NCI-H345 (cell line): ENCODE data around the gene TUNAR.
"Not testable (repeated sequence)": the region's sequence is repeated elsewhere in the genome, so short reads cannot be mapped to it uniquely, and the experiment has no call there.

Experiments
- DNase-seq: peaks from one replicate; lab custom pipeline; 2025; lab: John Stamatoyannopoulos, UW

TUNAR gene

DNA sequence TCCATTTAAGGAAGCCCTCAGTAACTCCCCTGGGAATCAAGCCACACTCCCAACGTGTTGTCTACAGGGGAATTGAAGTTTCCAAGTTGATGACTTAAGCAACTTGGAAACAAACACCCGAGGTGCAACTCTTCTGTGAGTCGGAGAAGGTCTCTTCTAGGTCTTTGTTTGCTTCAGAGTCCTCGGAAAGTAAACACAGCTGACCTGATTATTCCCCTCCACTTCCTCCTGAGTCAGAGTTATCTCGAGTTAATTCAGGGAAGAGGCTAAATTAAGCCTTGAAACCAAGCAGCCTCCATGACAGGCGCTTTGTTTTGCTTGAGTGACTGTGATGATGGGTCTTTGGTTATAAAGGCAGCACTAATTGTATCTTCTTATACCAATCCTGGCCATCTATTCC is 41.8 kb downstream of the TUNAR start:
- no peak for DNase-seq

DNA sequence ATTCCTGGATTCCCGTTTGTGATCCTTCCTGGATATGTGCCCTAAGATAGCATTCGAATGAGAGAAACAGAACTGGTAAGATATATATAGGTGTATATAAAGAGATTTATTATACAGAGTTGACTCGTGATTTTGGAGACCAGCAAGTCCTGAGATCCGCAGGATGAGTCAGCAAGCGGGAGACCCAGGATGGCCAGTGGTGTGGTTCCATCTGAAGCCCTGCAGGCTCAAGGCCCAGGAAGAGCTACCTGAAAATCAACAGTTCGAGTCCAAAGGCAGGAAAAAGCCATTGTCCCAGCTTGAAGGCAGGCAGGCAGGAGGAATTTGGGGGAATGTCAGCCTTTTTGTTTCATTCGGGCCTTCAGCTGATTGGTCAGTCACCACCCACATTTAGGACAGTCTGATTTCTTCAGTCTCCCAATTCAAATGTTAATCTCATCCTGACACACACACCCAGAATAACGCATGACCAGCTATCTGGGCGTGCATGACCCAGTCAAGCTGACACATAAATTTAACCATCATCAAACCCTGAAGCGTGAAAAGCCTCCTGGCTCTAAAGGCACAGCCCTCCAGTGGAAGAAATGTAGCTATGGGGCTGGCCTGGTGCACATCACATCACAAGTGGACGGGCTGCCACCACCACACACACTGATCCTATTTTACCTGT is 44.3 kb downstream of the TUNAR start:
- no peak for DNase-seq

DNA sequence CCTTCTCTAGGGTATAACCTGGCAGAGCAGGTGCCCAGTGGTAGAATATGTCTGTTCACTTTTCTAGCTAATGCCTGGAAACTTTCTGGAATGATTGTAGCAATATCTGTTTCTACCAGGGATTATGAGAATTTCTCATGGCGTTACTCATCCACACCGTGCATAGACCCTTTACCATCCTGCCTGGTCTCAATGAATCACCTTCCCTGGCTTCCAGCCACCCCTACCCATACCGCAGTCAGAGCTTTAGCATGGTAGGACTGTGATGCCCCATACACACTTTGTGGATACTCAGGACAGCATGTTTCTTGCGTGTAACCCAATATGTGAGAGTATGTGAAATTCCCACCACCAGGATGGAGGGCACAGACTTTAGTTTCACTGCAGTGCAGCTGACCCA is 45.4 kb downstream of the TUNAR start:
- DNase-seq: no peak

DNA sequence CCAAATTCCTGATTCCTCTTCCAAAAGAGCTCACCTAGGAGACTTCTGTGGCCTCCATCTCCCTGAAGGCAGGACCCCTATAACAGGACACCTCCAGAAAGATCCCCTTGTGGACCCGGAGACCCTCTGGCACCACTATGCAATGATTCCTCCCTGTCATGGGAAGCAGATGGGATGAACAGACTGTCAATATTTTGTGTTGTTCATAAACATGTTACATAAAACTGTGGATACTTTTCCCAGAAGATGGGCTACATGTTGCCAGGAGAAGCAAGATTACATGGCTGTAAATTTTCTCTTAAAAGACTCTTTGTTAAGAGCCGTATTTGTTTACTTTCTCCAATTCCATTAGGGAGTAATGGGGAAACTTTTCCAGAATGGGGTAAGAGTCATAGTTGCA is 52.1 kb downstream of the TUNAR start:
- DNase-seq: no peak

DNA sequence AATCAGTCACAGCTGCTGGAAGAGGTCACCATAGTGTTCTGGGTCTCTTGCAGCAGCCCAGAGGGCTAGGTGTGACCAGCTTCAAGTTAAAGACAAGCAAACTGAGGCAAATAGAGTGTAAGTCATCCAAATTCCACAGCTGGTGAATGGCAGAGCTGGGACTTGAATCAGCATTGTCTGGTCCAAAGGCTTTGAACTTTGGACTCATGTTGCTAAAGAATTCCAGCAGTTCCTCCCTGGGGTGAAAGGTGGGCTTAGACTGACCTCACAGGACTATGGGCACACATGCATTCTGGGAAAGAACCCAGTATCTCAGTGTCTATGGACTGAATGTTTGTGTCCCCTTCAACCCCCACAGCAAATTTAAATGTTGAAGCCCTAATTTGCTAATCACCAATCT is 54.8 kb downstream of the TUNAR start:
- no peak for DNase-seq

DNA sequence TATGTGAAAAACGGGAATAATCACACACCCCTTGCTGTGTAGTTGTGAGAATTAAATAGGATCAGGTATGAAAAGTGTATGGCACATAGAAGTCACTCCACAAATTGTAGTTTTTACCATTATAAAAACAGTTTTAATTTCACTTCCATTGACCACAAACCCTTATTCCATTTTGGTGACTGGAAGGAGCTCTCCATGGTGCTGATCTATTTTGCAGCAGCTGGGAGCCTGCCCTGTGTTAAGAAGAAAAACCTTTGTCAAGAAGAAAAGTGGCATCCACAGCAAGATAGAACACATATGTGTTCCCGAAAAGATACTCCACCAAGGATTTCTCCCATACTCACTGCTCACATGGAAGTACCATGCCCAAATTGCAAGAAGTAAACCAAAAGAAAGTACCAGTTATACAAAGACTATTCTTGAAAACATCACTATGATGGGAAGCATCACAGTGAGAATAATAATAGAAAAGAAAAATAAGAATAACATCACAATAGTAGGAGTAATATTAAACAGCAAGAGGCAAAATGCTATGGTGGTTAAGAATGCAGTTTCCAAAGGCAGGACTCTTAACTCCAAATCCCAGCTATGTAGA is 58.7 kb downstream of the TUNAR start:
- DNase-seq: no peak

DNA sequence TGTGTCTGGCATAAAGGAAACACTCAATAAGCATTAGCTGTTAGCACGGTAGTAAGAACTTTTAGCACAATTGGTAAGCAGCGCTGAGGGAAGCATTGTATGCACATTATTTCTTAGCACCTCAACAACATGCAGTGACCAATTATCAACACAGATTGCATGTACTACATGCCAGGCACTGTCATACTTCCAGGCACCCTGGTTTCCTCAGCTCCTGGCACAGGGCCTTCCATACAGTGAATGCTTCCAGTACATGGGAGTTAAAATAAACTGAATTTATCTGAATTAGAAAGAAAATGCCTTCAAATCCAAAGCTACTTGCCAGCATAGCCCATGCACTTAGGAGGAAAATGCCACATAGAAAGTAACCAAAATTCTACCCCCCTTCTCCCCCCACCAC is 59.4 kb downstream of the TUNAR start:
- no peak for DNase-seq

DNA sequence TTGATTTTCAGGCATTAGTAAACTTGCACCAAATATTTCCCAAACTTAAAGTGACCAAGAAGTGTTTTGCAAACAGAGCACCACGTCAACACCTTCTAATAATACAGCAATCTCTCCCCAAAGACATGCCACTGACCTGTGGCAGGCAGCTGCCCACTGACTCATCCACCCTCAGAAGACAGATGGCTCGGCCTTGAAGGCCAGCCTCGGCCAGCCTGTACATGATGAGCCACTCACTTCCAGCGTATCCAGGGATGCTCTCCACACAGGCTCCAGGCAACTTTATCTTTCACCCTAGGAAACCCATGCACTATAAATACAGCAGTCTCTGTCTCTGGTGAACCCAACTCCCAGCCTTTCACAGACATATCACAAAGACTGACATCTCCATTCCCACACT is 62.7 kb downstream of the TUNAR start:
- no peak for DNase-seq

DNA sequence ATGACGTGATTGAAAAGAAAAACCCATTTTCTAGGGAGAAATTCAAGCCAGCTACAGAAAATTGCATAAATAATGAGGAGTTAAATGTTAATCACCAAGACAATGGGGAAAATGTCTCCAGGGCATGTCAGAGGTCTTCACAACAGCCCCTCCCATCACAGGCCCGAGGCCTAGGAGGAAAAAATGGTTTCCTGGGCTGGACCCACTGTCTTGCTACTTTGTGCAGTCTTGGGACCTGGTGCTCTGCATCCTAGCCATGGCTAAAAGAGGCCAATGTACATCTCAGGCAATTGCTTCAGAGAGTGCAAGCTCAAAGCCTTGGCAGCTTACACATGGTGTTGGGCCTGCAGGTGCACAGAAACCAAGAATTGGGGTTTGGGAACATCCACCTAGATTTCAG is 65.3 kb downstream of the TUNAR start:
- DNase-seq: no peak

DNA sequence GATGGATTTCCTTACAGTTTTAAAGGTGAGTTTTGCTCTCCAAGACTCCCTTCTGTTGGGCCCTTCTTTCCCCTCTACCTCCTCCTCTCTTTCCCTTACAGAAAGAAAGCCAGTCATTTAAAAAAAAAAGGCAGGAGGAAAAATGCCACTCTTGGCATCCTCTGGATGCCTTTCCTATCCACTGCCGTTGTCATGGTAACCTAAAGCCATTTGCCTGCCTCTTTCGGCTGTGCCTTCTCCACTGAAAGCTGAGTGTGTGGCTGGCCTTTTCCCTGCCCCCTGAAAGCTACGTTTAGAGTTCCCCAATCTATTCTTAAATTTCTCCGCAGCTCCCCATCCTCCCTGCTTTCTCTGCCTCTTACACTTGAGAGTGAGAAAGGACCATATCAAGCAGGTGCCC is 67.1 kb downstream of the TUNAR start:
- DNase-seq: no peak

DNA sequence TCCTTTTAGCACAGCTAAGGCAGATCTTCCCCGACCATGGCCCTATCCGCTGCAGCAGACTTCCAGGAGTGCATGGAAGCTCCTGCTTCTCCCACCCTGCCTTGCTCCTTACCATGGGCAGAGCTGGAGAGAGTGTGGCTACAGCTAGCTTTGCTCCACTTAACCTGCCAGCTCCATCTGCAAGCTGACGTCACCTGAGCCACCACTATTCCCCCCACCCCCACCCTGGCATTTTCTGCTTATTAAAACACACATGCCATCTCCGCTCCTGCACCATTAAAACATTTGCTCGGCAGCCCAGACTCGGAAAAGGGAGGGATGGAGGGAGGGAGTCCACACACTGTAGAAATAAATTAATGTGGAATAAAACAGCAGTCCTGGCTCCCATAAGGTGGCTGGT is 67.8 kb downstream of the TUNAR start:
- DNase-seq: no peak

DNA sequence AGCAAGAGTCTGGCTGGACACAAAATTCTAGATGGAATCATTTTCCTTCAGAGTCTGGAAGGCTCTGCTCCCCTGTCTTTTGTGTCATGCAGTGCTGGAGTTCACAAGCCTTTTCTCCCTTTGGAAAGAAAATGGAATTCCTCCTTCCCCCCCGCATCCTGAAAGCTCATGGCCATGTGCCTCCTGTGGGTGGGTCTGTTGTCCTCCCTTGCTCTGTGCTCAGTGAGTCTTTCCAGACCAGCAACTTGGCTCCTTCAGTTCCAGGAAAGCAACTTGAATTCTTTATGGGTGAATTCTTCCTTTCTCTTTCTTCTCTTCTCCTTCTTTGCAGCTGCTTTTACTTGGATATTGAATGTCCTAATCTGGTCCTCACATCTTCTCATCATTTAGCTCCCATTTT is 70.2 kb downstream of the TUNAR start:
- no peak for DNase-seq

DNA sequence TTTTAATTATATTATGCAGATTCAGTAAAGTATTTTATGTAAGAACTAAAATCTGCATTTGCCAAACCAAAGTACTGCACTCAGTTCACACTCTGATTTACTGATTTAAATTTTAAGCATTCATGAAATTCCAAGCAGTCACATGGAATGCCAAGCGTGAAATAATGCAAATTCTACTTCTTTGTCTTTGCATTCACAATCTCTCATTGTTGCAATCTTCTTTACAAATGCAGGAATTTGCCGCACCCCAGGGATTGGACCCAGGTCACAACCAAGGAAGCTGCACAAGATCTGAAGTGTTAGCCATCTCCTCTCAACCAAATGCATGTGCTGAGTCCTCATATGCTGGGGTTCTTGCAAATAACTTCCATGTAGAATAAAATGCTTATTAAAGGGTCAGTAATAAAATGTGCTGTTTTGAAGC is 71.9 kb downstream of the TUNAR start:
- DNase-seq: no peak

DNA sequence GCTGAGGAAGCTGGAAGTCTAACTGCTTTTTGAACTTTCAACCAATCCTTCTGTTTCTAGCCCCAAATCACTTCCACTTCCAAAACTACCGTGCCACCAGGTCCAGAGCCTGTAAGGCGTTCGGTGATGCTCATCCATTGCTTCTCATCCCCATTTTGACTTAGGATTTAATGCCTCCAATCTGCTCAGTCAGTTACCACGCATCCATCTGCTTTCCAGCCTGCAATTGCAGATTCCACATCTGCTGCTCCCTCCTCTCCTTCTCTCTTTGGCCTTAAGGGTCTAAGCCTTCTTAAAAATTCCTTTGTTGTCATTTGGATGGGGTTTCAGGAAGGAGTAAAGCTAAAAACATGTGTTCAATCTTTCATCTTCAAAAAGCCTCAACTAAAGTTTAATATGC is 74.7 kb downstream of the TUNAR start:
- DNase-seq: no peak

DNA sequence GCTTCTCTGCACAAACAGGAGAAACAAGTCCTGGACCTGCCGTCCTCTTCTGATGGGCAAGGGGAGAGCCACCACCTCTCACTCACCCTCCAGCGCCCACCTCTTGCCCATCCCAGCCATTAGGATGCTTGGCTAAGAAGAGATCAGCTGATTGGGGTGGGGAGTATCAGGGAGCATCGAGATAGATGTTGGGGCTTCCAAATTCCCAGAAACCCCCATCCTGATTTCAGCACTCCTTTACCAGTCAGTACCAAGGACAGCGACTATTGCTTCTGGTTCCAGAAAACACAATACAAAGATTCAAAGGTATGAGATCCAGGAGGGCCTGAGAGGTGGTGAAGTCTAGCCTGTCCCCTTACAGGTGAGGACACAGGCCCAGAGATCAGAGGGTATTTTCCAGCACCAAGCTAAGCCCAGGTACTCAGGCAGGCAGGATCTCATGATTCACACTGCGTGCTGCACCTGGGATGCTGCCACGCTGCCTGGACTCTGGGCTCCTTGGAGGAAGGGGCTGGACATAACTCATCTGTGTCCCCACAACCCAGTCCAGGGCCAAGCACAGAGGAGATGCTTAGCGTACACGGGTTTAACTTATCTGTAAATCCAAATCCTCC is 76.6 kb downstream of the TUNAR start:
- DNase-seq: no peak

DNA sequence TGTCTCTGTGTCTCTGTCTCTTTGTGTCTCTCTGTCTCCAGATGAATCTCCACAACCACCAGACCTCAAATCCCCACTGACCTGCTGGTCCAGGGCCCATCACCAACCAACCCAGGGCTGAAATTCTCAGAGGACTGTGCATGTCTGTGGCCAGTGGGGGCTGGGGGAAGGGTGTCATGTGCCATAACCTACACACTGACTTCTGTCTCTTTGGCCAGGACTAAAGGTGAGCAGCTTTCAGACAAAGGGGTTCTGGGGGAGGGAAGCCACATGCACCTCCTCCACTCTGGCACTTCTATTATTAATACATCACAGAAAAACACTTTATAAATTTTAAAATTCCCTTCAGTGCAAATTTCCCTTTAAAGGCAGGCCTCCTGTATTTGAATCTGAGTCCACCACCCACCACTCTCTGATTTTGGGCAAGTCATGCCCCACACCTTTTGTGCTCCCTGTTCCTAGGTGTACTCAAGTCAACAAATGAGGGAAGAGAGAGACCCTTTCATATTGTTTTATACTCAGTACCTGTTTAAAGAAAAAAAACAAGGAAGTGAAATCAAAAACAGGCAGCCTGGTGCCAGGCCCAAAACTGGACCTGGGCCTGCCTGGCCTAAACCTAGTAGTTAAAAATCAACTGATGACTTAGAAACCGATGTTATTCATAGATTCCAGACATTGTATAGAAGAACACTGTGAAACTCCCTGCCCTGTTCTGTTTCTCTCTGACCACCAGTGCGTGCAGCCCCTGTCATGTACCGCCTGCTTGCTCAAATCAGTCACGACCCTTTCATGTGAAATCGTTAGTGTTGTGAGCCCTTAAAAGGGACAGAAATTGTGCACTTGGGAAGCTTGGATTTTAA is 80.2 kb downstream of the TUNAR start:
- DNase-seq: no peak

DNA sequence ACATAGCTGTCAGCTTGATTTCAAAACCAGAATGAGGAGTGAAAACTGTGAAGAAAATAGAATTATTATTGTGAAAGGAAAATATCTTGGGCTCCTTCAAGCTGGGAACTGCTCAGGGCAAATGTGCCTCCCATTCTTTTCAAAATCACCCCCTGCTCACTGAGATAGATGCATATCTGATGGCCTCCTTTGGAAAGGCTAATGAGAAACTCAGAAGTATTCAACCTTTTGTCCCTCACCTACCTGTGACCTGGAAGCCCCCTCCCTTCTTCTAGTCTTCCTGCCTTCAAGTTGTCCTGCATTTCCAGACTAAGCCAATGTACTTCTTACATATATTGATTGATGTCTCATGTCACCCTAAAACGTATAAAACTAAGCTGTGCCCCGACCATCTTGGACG is 81.5 kb downstream of the TUNAR start:
- no peak for DNase-seq

DNA sequence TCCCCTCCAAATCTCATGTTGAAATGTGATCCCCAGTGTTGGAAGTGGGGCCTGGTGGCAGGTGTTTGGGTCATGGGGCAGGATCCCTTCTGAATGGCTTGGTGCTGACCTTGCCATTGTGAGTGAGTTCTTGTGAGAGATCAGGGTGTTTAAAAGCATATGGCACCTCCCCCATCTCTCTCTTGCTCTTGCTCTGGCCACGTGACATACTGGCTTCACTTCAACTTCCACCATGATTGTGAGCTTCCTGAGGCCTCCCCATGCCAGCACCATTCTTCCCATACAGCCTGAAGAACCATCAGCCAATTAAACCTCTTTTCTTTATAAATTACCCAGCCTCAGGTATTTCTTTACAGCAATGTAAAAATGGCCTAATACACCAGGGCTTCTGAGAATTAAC is 82.7 kb downstream of the TUNAR start:
- no peak for DNase-seq

DNA sequence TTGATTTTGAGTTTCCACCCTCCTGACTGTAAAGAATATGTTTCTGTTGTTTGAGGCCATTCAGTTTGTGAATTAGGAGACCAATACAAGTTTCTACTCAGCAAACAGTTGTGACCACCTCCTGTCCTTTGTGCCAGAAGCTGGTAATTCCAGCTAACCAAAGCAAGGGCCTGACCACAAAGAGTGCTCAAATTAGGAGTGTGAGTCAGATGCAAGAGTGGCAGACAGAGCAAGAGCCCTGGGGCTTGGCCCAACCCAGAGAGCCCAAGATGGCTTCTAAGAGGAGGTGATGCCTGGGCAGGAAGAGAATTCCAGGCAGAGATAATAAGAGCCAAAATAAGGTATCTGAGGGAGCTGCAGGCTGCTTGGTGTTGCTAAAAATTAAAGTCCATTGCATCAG is 84.8 kb downstream of the TUNAR start:
- DNase-seq: no peak

DNA sequence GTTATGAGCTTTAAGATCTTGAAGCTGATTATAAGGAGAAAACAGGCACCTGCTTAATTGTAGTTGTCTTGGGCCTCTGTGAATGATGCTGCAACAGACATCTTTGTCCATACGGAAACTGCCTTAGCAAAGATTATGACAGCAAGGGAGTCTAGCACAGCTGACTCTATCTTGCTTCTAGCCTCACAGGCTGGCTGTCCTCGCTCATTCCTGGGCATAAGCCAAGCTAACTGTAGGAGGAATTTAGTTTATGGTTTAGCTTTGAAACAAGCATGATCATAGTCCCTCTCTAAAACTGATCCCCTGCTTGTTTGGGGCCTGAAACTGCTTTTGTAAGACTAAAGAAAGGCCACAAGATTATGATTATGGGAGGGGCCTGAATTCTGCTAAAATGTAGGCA is 88.3 kb downstream of the TUNAR start:
- DNase-seq: no peak

DNA sequence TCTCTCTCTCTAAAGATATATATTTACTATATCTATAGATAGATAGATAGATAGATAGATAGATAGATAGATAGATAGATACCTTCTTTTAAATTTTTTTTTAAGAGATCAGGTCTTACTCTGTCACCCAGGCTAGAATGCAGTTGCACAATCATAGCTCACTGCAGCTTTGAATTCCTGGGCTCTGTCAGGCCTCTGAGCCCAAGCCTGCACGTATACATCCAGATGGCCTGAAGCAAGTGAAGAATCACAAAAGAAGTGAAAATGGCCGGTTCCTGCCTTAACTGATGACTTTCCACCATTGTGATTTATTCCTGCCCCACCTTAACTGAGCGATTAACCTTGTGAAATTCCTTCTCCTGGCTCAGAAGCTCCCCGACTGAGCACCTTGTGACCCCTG is 91.4 kb downstream of the TUNAR start:
- not testable (repeated sequence) for DNase-seq
